Stimulated activated CD8-positive, alpha-beta memory T cell treated with anti-CD3 and anti-CD28 coated beads, Interleukin-15, amount 100 ng/mL, for 1 hour (primary cell): Measurements from ENCODE around the gene PDE8A.
"Not testable (repeated sequence)": the region's sequence is repeated elsewhere in the genome, so short reads cannot be mapped to it uniquely, and the experiment has no call there.

Experiments
- DNase-seq: peaks from one replicate; pipeline ENCODE4 v3.0.0-alpha.2; 2020; ENCODE audit warnings: low read depth

Gene PDE8A

GRCh38 chr15:84991014-84991712 is 9.5 kb downstream of the PDE8A start:
- DNase-seq, result no peak

GRCh38 chr15:84992157-84992944 is 10.7 kb downstream of the PDE8A start:
- DNase-seq, result no peak

DNA sequence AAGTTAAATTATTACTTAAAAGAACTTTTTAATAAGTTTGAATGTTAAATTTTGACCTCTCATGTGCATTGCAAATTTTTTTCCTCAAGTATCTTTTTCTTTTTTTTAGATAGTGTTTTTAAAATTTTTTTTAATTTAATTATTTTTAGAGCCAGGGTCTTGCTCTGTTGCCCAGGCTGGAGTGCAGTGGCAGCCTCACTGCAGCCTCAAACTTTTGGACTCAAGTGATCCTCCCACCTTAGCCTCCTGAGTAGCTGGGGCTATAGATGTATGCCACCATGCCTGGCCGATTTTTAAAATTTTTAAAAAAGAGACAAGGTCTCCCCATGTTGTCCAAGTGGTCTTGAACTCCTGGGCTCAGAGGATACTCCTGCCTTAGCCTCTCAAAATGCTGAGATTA is 14.4 kb downstream of the PDE8A start:
- no peak for DNase-seq

- not testable (repeated sequence) for DNase-seq
Measured at GRCh38 chr15:84996714-84997113, 15.1 kb downstream of the PDE8A start.

GRCh38 chr15:84997214-84997613 is 15.6 kb downstream of the PDE8A start:
- not testable (repeated sequence) for DNase-seq

DNA sequence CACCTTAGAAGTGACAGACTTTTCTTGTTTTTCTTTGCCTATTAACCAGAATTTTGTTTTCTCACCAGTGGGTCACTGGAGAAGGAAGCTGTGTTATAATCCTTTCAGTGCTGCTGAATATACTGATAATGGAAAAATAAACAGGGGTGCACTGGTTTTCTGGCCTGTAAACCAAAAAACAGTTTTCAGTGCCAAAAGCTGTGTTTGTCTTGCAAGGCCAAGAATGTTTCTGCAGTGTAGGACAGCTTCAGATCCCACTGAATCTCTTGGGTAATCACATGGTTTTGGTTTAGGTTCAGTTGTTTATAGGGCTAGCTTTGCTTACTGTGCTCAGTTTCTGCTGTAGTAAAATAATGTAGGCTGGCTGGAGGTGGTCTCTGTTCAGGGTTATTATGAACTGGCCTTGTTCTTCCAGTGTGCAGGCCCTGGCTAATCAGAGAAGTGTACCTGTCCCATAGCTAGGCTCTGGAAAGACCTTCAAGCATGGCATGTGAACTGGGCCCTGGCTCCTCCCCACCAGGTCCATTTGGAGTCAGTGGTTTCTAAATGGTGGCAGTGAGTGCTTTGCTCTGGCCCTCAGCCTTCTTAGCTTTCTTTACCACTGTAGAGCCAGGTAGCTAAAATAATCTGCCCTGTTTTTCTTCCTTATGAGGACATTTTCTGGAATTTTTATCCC is 18.7 kb downstream of the PDE8A start:
- DNase-seq, result no peak

DNA sequence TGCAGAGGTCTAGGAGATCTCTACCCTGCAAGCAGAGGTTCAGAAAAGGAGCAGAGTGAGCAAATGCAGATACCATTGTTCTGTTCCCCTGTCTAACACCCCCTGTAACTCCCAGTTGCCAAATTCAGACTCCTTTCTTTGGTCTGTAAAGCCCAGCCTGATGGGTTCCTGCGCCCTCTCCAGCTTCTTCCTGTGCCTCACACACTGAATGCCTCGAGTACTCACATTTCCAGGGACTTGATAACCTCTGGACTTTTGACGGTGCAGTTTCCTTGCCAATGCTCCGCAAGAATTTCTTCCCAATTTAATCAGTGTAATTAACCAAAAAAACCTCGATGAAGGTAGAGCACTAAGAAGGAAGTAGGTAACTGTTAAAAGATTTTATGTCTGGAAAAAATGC is 19.3 kb downstream of the PDE8A start:
- no peak for DNase-seq

DNA sequence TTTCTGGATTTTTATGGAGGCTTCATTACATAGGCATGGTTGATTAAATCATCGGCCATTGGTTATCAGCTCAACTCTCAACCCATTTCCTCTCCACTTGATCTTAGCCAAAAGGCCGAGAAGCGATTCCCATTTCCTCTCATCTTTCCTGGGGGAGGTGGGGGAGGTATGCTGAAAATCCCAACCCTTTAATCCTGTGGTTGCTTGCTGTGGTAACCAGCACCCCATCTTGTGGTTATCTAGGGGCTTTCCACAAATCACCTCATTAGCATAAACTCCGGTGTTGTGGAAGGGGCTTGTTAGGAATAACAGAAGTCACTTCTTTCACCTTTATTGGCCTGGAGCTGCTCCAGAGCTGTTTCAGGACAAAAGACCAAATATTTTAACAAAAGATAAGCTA is 20.9 kb downstream of the PDE8A start:
- no peak for DNase-seq

DNA sequence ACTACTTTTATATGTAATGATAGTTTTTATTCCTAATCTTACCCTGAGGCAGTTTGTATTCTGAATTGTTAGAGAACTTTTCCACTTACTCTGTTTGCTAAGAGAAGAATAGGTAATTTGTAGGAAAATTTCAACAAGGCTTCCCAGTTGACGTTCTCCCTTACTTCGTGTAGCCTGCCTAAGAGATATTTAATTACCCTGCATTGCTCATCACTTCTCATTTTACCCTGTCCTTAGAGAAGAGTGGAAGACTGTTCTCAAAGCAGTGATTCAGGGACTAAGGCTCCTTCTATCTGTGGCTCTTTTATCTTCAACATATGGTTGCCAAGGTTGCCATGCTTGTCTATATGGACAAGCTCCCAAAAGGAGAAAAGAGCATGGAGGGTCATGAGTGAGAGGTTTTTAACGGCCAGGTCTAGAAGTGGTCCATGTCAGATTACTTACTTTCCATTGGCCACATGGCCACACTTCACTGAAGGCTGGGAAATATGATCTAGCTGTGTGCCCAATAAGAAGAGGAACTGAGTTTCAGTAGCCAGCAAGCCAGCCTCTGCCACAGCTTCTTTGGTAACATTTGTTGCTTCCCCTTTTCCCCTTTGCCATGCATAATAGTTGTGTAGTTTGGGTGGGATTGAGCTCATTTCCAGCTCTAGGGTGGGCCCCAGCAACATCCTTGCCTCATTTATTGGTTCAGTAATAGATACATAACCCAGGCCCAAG is 22.1 kb downstream of the PDE8A start:
- no peak for DNase-seq

GRCh38 chr15:85004550-85004949 is 22.9 kb downstream of the PDE8A start:
- DNase-seq, result no peak

- DNase-seq, result no peak
Measured at GRCh38 chr15:85005319-85005718, 23.7 kb downstream of the PDE8A start.

DNA sequence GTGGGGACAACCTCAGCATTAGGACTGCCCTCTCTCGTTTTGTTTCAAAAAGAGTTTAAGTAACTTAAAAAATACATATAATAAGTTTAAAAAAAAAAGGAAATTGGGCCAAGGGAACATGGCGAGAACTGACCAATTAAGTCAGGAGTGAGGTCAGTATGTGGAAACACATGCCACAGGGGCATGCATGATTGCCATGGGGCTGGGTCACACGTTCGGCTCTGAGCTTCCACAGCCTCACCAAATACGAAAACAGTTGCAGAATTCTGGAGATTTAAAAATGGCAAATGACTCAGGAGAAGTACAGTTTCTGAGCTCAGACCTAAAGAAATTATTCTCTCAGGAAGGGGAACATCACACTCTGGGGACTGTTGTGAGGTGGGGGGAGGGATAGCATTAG is 24.1 kb downstream of the PDE8A start:
- DNase-seq, result no peak

- DNase-seq, result no peak
Measured at GRCh38 chr15:85006201-85006600, 24.5 kb downstream of the PDE8A start.

DNA sequence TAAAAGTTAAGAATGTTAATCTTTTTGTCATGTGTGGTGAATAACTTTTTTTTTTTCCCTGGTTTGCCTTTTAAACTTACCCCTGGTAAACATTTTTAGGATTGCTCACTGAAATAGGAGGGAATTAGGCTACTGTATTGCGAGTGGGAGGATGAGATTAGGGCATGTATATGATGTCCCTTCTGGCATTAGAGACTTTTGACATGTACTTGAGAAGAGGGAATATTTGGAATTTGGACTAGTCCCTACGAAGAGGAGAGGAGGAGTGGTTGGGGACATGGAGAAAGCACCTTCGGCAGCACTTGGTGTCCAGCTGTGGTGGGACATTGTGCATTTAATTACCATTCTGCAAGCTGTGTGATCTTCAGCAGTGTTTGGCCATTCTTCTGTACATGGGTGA is 25.0 kb downstream of the PDE8A start:
- no peak for DNase-seq

- DNase-seq, result no peak
Measured at GRCh38 chr15:85007137-85007536, 25.5 kb downstream of the PDE8A start.

DNA sequence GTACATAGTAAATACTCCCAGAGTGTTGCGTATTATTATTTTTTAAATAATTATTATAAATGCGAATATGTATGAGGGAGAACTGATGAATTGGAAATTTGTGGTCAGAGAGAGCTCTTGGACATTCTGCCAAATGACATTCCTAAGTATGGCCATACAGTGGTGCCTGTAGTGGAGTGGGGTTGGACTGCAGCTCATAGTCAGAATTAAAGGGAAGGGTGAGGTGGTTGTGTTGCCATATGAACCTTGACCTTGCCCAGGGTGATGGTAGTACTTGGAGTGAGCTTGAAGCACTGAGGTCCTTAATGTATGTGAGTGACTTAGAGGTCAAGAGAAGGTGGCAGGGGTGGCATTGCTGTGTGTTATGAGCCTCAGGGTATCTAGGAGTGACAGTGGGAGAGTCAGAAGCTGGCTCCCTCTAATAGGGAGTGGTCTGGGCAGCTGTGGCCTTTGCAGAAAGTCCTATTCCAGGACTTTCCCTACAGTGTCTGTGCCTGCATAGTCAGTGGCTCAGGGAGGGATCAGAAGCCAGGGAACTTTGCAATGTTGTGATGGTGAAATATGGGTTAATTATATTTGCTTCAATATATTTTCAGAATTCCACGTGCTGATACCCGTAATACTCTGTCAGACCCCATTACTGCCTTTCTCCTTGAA is 26.2 kb downstream of the PDE8A start:
- DNase-seq, result no peak

DNA sequence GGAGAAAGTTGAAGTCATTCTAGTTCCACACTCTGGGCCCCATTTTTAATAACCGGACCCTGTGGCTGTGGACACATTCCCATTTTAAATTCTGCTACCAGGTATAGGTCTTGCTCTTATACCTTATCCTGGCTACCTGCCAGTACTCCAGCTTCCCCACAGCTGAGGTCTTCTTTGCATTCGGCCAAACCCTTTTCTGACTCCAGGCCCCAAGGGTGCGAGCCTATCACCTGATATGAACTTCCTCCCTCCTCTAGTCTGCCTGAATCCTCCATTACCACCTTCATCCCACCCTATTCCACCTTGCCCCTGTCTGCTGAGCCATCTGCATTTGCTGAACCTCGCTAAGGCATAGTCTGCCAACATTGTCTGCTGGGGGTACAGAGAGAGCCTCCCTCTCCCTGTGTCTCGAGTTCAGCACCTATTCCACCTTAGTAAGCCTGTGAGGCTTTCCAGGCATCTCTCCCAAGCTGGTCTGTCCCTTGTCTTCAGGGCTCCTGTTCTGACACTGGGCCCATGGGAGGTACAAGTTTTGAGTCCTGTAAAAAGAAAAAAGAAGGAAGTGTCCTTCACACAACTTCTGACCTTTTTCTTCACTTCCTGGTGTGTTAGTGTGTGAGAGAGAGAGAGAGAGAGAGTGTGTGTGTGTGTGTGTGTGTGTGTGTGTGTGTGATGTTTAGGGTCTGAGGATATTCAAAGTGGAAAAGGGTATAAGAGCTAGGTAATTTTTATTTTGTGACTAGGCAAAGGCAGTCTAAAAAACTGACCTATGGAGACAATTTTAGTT is 27.0 kb downstream of the PDE8A start:
- DNase-seq, result no peak

DNA sequence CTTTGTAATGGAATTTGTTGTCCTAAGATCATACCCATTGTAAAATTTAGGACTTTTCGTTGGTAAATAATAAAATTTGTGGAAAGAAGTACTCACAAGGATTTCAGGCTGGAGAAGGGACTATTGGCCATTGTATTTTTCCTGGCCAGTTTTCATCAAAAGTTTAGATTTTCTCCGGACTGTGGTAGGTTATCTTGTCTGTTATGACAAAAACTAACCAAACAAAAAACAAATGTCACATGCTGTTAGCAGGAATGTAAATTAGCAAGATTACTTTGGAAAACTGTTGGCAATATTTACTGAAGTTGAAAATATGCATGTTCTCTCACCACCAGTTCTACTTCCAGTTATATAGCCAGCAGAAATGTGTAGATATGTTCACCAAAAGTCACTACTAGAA is 27.8 kb downstream of the PDE8A start:
- no peak for DNase-seq

DNA sequence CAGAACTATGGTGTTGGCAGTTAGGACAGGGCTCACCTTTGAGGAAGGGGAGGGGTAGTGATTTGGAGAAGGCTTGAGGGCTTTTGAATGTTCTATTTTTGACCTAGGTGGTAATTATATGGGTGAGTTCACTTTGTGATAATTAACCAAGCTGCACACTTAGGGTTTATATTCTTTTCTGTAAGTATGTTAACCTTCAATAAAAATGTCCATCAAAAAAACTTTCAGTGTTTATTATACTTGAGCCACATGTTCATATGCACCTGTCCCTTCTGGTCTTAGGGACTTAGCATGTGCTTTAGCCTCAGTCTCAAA is 28.4 kb downstream of the PDE8A start:
- no peak for DNase-seq

- no peak for DNase-seq
Measured at GRCh38 chr15:85010386-85011159, 28.9 kb downstream of the PDE8A start.

GRCh38 chr15:85011160-85011571 is 29.5 kb downstream of the PDE8A start:
- no peak for DNase-seq
